ENCODE data around the gene ZNF300. TPM values are rescaled to one million over a fixed set of nuclear protein-coding genes. Genes with fewer than 3 reads are reported as not detected.
"Not testable (repeated sequence)": the region's sequence is repeated elsewhere in the genome, so short reads cannot be mapped to it uniquely, and the experiment has no call there.

The ZNF300 gene
- polyA plus RNA-seq, 1 experiment = 2.6 TPM

DNA sequence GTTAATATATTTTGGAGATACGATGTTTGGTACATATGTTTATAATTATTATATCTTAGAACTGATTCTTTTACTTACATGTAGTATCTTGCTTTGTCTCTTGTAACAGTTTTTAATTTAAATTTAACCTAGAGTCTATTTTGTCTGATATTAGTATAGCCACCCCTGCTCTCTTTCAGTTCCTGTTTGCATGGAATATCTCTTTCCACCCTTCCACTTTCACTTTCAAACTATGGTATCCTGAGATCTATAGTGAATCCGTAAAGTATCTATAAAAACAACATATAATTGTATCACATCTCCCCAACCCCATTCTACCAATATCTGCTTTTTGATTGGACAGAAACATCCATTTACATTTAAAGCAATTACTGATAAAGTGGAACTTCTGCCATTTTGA, 51.2 kb downstream of the ZNF300 start:
- TF ChIP-seq, protein P1, sequence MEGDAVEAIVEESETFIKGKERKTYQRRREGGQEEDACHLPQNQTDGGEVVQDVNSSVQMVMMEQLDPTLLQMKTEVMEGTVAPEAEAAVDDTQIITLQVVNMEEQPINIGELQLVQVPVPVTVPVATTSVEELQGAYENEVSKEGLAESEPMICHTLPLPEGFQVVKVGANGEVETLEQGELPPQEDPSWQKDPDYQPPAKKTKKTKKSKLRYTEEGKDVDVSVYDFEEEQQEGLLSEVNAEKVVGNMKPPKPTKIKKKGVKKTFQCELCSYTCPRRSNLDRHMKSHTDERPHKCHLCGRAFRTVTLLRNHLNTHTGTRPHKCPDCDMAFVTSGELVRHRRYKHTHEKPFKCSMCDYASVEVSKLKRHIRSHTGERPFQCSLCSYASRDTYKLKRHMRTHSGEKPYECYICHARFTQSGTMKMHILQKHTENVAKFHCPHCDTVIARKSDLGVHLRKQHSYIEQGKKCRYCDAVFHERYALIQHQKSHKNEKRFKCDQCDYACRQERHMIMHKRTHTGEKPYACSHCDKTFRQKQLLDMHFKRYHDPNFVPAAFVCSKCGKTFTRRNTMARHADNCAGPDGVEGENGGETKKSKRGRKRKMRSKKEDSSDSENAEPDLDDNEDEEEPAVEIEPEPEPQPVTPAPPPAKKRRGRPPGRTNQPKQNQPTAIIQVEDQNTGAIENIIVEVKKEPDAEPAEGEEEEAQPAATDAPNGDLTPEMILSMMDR (IDR thresholded peaks at IDR 0.05; ENCODE audit: insufficient read depth, low read depth, low read length) = no peak
- POLR2A ChIA-PET = no interaction called here
- CTCF ChIA-PET = no interaction called here
- no peak for DNase-seq (ENCODE audit: low read depth)
- Histone ChIP-seq H3K27me3 (ENCODE audit: control insufficient read depth, insufficient read depth, low read length) (no peaks in the 10 kb centered on the region; the same call in 1 of the 2 replicates), H3K36me3 (ENCODE audit: control insufficient read depth, insufficient read depth, low read length) (no peaks in the 10 kb centered on the region), H3K4me3 (ENCODE audit: low read depth, low read length) (no peak overlapping the region)

GRCh38 chr5:150851039-150851438, 53.7 kb downstream of the ZNF300 start:
- TF ChIP-seq, protein P1 (IDR thresholded peaks at IDR 0.05; ENCODE audit: insufficient read depth, low read depth, low read length) = no peak
- ChIA-PET POLR2A (no interaction called here), CTCF (interaction anchor here (0.6 to 1.6 kb wide), 6 partner anchors 13 to 290 kb away, joined by 3 to 5 read pairs (median 4); partner anchors contain the start of gene RBM22)
- Histone ChIP-seq H3K27me3 (ENCODE audit: control insufficient read depth, insufficient read depth, low read length) (peaks cover 2% of the 10 kb centered on the region), H3K36me3 (ENCODE audit: control insufficient read depth, insufficient read depth, low read length) (no peaks in the 10 kb centered on the region), H3K4me3 (ENCODE audit: low read depth, low read length) (no peak overlapping the region)
- DNase-seq (ENCODE audit: low read depth) = no peak

DNA sequence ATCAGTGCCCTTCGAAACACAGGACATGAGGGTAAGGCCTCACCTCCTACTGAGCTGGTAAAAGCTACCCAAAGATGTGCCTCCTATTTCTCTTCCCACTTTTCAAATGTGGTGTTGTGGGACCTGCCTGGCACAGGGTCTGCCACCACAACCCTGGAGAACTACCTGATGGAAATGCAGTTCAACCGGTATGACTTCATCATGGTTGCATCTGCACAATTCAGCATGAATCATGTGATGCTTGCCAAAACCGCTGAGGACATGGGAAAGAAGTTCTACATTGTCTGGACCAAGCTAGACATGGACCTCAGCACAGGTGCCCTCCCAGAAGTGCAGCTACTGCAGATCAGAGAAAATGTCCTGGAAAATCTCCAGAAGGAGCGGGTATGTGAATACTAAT, 56.5 kb downstream of the ZNF300 start:
- TF ChIP-seq, protein P1 (IDR thresholded peaks at IDR 0.05; ENCODE audit: insufficient read depth, low read depth, low read length) = no peak
- POLR2A ChIA-PET = no interaction called here
- no peak for DNase-seq (ENCODE audit: low read depth)
- Histone ChIP-seq H3K36me3 (ENCODE audit: control insufficient read depth, insufficient read depth, low read length) (no peaks in the 10 kb centered on the region), H3K27me3 (ENCODE audit: control insufficient read depth, insufficient read depth, low read length) (peaks cover 2% of the 10 kb centered on the region), H3K4me3 (ENCODE audit: low read depth, low read length) (no peak overlapping the region)
- CTCF ChIA-PET = interaction anchor here (1.8 to 4.0 kb wide), 5 partner anchors 44 to 288 kb away, joined by 8 to 41 read pairs (median 9); partner anchors contain the start of gene RBM22

DNA sequence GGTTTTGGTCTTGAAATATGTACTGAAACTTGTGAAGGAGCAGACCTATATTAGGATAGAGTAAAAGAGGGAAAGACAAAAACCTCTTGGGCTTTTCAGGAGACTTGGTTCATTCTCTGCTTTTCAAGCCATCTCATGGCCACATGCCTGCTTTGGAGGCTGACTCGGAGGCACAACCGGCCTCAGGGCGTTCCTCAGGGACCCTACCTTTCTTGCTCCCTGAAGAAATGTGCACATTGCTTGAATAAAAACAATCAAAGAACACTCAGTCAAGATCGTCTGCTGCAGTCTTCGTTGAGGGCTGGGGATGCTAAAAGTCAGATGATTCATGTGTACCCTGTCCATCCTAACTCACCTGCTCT, 57.5 kb downstream of the ZNF300 start:
- H3K36me3 ChIP-seq (ENCODE audit: control insufficient read depth, insufficient read depth, low read length) = no peaks in the 10 kb centered on the region
- TF ChIP-seq, protein P1 (IDR thresholded peaks at IDR 0.05; ENCODE audit: insufficient read depth, low read depth, low read length) = no peak
- H3K27me3 ChIP-seq (ENCODE audit: control insufficient read depth, insufficient read depth, low read length) = peaks cover 2% of the 10 kb centered on the region
- POLR2A ChIA-PET = no interaction called here
- DNase-seq (ENCODE audit: low read depth) = no peak
- CTCF ChIA-PET = interaction anchor here (0.6 to 4.0 kb wide), 27 partner anchors 14 to 391 kb away, joined by 3 to 41 read pairs (median 4); partner anchors contain the start of genes RBM22 and SMIM3
- H3K4me3 ChIP-seq (ENCODE audit: low read depth, low read length) = no peak overlapping the region

DNA sequence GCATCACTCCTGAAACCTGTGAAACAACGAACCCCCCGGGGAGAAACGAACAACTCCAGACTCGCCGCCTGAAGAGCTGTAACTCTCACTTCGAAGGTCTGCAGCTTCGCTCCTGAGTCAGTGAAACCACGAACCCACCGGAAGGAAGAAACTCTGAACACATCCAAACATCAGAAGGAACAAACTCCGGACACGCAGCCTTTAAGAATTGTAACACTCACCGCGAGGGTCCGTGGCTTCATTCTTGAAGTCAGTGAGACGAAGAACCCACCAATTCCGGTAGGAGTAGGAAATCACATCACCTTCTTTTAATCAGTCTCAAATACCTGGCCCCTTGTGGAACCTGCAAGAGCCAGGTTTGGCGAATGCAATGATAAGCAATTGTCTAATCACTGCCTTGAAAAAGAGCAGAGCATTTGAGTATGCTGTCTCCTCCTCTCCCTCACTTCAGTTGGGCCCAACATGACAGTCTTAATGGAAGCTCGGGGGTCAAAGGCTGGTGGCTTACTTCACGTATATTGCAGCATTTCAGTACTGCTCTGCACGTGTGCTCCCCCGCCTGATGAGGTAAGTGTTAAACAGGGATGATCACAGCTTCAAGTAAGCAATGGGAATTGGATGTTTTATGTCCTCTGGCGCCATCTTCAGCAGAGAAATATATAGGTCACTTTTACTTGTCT, 58.0 kb downstream of the ZNF300 start:
- Histone ChIP-seq H3K4me3 (ENCODE audit: low read depth, low read length) (no peak overlapping the region), H3K27me3 (ENCODE audit: control insufficient read depth, insufficient read depth, low read length) (peaks cover 2% of the 10 kb centered on the region), H3K36me3 (ENCODE audit: control insufficient read depth, insufficient read depth, low read length) (no peaks in the 10 kb centered on the region)
- DNase-seq (ENCODE audit: low read depth) = peak; percentile 50
- POLR2A ChIA-PET = interaction anchor here (0.6 kb wide), 1 partner anchor 1105 kb away, joined by 3 read pairs; no protein-coding TSS in a partner anchor
- CTCF ChIA-PET = interaction anchor here (0.6 to 4.0 kb wide), 30 partner anchors 8 to 391 kb away, joined by 3 to 41 read pairs (median 4); partner anchors contain the start of genes RBM22 and SMIM3
- TF ChIP-seq, protein P1 (IDR thresholded peaks at IDR 0.05; ENCODE audit: insufficient read depth, low read depth, low read length) = peak; percentile 63

DNA sequence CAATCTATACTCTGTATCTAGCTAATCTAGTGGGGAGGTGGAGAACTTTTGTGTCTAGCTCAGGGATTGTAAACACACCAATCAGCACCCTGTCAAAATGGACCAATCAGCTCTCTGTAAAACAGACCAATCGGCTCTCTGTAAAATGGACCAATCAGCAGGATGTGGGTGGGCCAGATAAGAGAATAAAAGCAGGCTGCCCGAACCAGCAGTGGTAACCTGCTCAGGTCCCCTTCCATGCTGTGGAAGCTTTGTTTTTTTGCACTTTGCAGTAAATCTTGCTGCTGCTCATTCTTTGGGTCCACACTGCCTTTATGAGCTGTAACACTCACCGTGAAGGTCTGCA, 58.5 kb downstream of the ZNF300 start, which contains the start of gene IRGM:
TSS of gene IRGM (plus strand) at position 214 of the 346 bp plus-strand sequence. CDS start 1,603 bp downstream, outside the sequence.
- H3K36me3 ChIP-seq (ENCODE audit: control insufficient read depth, insufficient read depth, low read length); H3K4me3 ChIP-seq (ENCODE audit: low read depth, low read length); DNase-seq (ENCODE audit: low read depth); H3K27me3 ChIP-seq (ENCODE audit: control insufficient read depth, insufficient read depth, low read length): not testable (repeated sequence)
- ChIA-PET POLR2A (interaction anchor here (0.6 kb wide), 1 partner anchor 1104 kb away, joined by 3 read pairs; no protein-coding TSS in a partner anchor), CTCF (interaction anchor here (0.8 to 4.0 kb wide), 19 partner anchors 9 to 389 kb away, joined by 3 to 41 read pairs (median 4); no protein-coding TSS in a partner anchor)

DNA sequence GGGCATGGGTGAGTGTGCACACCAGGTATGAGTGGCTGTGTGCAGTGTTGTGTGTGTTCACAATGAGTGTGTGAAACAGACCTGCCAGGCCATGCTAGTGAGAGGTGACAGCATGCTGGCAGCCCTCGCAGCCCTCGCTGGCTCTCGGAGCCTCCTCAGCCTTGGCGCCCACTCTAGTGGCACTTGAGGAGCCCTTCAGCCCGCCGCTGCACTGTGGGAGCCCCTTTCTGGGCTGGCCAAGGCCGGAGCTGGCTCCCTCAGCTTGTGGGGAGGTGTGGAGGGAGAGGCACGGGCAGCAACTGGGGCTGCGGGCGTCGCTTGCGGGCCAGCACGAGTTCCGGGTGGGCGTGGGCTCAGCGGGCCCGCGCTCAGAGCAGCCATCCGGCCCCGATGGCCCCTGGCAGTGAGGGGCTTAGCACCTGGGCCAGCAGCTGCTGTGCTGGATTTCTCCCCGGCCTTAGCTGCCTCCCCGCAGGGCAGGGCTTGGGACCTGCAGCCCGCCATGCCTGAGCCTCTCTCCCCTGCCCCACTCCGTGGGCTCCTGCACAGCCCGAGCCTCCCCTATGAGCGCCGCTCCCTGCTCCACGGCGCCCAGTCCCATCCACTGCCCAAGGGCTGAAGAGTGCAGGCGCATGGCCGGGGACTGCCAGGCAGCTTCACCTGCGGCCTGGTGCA, 59.5 kb downstream of the ZNF300 start:
- CTCF ChIA-PET = interaction anchor here (1.7 to 4.0 kb wide), 5 partner anchors 44 to 285 kb away, joined by 3 to 41 read pairs (median 10); no protein-coding TSS in a partner anchor
- H3K4me3 ChIP-seq (ENCODE audit: low read depth, low read length); POLR2A ChIA-PET: not testable (repeated sequence)

More for the DNA sequence above, 59.5 kb downstream of the ZNF300 start:
- H3K27me3 ChIP-seq (ENCODE audit: control insufficient read depth, insufficient read depth, low read length); H3K36me3 ChIP-seq (ENCODE audit: control insufficient read depth, insufficient read depth, low read length); DNase-seq (ENCODE audit: low read depth): not testable (repeated sequence)

All from BJ (cell line).